Vagina (tissue), 2 donors: ENCODE results near the gene RAB24. TPM values are rescaled to one million over a fixed set of nuclear protein-coding genes. Genes with fewer than 3 reads are reported as not detected.
"Not testable (repeated sequence)": the region's sequence is repeated elsewhere in the genome, so short reads cannot be mapped to it uniquely, and the experiment has no call there.

Experiments used
- DNase-seq, 2 donors: peaks; one replicate each; pipeline ENCODE4 v3.0.0-alpha.2; 2017; ENCODE audit errors: extremely low spot score in 2 of 2
- H3K27ac ChIP-seq: fragments of 200-600 bp; sonication (generic); one replicate; pipeline ENCODE4 v1.5.1; 2019
- H3K27me3 ChIP-seq: fragments of 200-600 bp; sonication (generic); one replicate; pipeline ENCODE4 v1.5.1; 2019
- H3K36me3 ChIP-seq, 2 donors: fragments of 200-600 bp; sonication (generic); one replicate each; pipeline ENCODE4 v1.5.1; 2017 to 2019
- H3K4me1 ChIP-seq: fragments of 200-600 bp; sonication (generic); one replicate; pipeline ENCODE4 v1.5.1; 2019
- H3K4me3 ChIP-seq, 2 donors: fragments of 200-600 bp; sonication (generic); 1 replicate in 1 of 2; 2 replicates in 1 of 2; pipeline ENCODE4 v1.5.1; 2016 to 2019
- H3K9me3 ChIP-seq: fragments of 200-600 bp; sonication (generic); one replicate; pipeline ENCODE4 v1.5.1; 2019
- POLR2A ChIP-seq, 2 donors: fragments of 450-650 bp; IDR thresholded peaks; one replicate each; pipeline ENCODE4 v1.6.1; 2017; ENCODE audit warnings: antibody characterized with exemption in 2 of 2, mild to moderate bottlenecking in 2 of 2, moderate library complexity in 2 of 2
- POLR2AphosphoS5 ChIP-seq, 2 donors: sonication (generic); formaldehyde crosslinking; IDR thresholded peaks; one replicate each; pipeline ENCODE4 v1.9.0; 2017; ENCODE audit warnings: antibody characterized with exemption in 2 of 2, mild to moderate bottlenecking in 2 of 2, low read depth in 1 of 2; ENCODE audit not compliant: insufficient read depth in 1 of 2
- intact Hi-C: fragments of 100-400 bp; cut with DNase I; formaldehyde crosslinking; loops from one replicate; pipeline ENCODE4 v1.15.1; 2023
- total RNA-seq: library from RNA; depleted of rRNA; stranded (reverse); fragments of >200 nt; gene quantifications from one replicate; pipeline ENCODE4 v1.2.3, GENCODE V29; 2016
- TF ChIP-seq, protein P1 (sequence below), 3 experiments: fragments of 450-650 bp in 2 of 3; fragments of 200-600 bp in 1 of 3; sonication (generic) in 1 of 3; IDR thresholded peaks; one replicate each; pipeline ENCODE4 v1.5.1; 2017 to 2019; ENCODE audit warnings: antibody characterized with exemption in 3 of 3, mild to moderate bottlenecking in 2 of 3, moderate library complexity in 2 of 3

Gene RAB24
- total RNA-seq, 1 donor from 2014 or later = 48.6 TPM

DNA sequence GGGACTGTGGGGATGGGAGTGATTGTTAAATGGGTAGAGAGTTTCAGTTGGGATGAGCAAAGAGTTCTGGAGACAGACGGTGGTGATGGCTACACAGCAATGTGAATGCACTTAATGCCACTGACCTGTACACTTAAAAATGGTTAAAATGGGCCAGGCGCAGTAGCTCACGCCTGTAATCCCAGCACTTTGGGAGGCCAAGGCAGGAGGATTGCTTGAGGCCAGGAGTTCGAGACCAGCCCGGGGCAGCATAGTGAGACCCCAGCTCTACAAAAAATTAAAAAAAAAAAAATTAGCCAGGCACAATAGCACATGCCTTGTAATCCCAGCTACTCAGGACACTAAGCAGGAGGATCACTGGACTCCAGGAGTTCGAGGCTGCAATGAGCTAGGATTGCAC lies 40.3 kb upstream of the RAB24 start:
- intact Hi-C loops = loop anchor here (10.0 kb wide), 1 partner anchor 1101 kb away; no protein-coding TSS in a partner anchor
- no peak overlapping the region for H3K4me3 ChIP-seq
- H3K27ac ChIP-seq = no peak overlapping the region
- no peaks in the 10 kb centered on the region for H3K27me3 ChIP-seq
- peaks cover 33% of the 10 kb centered on the region for H3K4me1 ChIP-seq
- H3K36me3 ChIP-seq = peaks cover 0 to 15% of the 10 kb centered on the region in 2 donors
- DNase-seq = no peak
- TF ChIP-seq POLR2AphosphoS5 (IDR thresholded peaks at IDR 0.05; ENCODE audit: insufficient read depth in 1 of 2, low read depth in 1 of 2) (no peak), POLR2A (IDR thresholded peaks at IDR 0.05) (no peak)
- TF ChIP-seq, protein P1, sequence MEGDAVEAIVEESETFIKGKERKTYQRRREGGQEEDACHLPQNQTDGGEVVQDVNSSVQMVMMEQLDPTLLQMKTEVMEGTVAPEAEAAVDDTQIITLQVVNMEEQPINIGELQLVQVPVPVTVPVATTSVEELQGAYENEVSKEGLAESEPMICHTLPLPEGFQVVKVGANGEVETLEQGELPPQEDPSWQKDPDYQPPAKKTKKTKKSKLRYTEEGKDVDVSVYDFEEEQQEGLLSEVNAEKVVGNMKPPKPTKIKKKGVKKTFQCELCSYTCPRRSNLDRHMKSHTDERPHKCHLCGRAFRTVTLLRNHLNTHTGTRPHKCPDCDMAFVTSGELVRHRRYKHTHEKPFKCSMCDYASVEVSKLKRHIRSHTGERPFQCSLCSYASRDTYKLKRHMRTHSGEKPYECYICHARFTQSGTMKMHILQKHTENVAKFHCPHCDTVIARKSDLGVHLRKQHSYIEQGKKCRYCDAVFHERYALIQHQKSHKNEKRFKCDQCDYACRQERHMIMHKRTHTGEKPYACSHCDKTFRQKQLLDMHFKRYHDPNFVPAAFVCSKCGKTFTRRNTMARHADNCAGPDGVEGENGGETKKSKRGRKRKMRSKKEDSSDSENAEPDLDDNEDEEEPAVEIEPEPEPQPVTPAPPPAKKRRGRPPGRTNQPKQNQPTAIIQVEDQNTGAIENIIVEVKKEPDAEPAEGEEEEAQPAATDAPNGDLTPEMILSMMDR (IDR thresholded peaks at IDR 0.05) = no peak
- H3K9me3 ChIP-seq = no peaks in the 10 kb centered on the region

DNA sequence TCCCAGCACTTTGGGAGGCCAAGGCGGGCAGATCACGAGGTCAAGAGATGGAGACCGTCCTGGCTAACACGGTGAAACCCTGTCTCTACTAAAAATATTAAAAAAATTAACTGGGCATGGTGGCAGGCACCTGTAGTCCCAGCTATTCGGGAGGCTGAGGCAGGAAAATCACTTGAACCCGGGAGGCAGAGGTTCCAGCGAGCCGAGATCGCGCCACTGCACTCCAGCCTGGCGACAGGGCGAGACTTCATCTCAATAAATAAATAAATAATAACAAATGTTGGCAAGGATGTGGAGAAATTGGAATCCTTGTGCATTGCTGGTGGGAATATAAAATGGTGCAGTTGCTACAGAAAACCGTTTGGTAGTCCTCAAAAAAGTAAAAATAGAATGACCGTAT lies 39.5 kb upstream of the RAB24 start:
- not testable (repeated sequence) for H3K27me3 ChIP-seq, H3K27ac ChIP-seq, H3K4me3 ChIP-seq, DNase-seq, H3K9me3 ChIP-seq
- Histone ChIP-seq H3K36me3 (peaks cover 0 to 18% of the 10 kb centered on the region in 2 donors), H3K4me1 (peaks cover 26% of the 10 kb centered on the region)
- intact Hi-C loops = loop anchor here (10.0 kb wide), 1 partner anchor 1102 kb away; no protein-coding TSS in a partner anchor

DNA sequence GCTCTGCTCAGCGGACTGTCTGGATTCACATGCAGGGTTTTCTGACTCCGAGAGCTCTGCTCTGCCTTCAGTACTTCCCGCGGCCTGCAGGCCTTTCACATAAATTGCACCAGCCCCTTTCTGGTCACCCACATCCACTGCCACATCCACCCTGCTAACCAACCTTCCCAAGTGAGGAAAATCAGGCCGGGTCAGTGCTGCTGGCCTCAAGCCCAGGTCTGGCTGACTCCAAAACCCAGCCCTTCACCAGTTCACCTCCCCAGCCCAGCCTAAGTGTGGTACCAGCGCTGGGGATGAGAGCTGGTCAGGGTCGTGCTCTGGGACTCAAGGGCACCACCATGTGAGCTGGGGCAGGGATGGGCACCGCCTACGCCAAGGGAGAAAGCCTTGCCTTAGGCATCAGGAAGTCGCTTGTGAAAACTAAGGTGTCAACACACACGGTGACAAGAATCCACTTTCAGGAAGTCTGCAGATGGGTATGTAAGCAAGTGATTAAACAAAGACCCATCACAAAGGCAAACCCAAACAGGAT lies 35.7 kb upstream of the RAB24 start:
- no peak overlapping the region for H3K4me3 ChIP-seq
- TF ChIP-seq POLR2A (IDR thresholded peaks at IDR 0.05) = no peak
- TF ChIP-seq, protein P1 (IDR thresholded peaks at IDR 0.05) = no peak
- TF ChIP-seq POLR2AphosphoS5 (IDR thresholded peaks at IDR 0.05; ENCODE audit: insufficient read depth in 1 of 2, low read depth in 1 of 2) = no peak

DNA sequence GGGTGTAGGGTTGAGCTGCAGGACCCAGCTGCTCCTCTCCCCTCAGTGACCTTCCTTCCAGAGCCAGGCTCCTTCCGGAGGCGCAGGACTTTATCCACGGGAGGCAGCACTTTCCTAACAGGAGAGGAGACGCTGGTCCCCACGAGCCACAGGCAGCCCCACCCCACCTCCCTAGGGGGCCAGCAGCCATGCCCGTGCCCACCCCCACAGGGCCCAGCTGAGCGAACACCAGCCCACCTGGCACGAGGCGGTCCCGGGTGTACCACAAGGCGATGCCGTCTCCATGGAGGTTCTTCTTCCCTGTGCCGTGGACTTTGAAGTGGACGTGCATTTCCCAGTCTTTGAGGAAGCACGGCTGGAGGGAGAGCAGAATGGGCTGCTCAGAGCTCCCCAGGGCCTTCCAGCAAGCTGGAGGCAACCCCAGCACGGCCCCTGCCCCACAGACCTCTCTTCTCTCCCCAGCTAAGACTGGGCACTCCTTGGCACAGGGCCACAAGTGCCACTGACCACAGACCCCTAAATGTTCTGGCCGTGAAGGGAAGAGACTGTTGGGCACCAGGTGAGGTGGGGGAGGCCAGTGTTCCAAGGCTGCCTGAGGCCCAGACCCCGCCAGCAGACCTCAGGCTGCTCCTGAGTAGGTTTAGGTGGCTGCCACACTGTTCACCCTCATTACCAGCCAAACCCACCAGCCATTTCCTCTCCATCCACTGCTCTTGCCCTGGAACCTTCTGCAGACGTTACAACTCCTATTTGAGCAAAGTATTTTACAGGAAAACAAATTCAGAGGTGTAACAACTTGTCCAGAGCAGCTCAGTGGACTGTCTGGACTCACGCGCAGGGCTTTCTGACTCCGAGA lies 35.0 kb upstream of the RAB24 start:
- intact Hi-C loops = no loop called here

More for the DNA sequence above, 35.7 kb upstream of the RAB24 start:
- no peak for DNase-seq
- Histone ChIP-seq H3K4me1 (peaks cover 8% of the 10 kb centered on the region), H3K27ac (no peak overlapping the region), H3K36me3 (peaks cover 6 to 48% of the 10 kb centered on the region in 2 donors), H3K27me3 (no peaks in the 10 kb centered on the region), H3K9me3 (no peaks in the 10 kb centered on the region)
- intact Hi-C loops = no loop called here

More for the DNA sequence above, 35.0 kb upstream of the RAB24 start:
- Histone ChIP-seq H3K27ac (no peak overlapping the region), H3K36me3 (peaks cover 6 to 55% of the 10 kb centered on the region in 2 donors), H3K27me3 (no peaks in the 10 kb centered on the region), H3K9me3 (no peaks in the 10 kb centered on the region), H3K4me1 (peaks cover 8% of the 10 kb centered on the region), H3K4me3 (no peak overlapping the region)
- DNase-seq = no peak
- TF ChIP-seq, protein P1 (IDR thresholded peaks at IDR 0.05) = no peak
- TF ChIP-seq POLR2A (IDR thresholded peaks at IDR 0.05) = no peak
- no peak for TF ChIP-seq POLR2AphosphoS5 (IDR thresholded peaks at IDR 0.05; ENCODE audit: insufficient read depth in 1 of 2, low read depth in 1 of 2)
